H54 (cell line): ENCODE data around the gene HSPG2.

Experiments used
- DNase-seq: peaks from one replicate; pipeline ENCODE4 v3.0.0; 2011; ENCODE audit warnings: low spot score, mixed read lengths; ENCODE audit not compliant: insufficient read length
- FAIRE-seq: peaks from 3 replicates; lab custom pipeline; 2011; peaks lifted over from hg19 to GRCh38; lab: Jason Lieb, UNC
- POLR2A ChIP-seq: IDR thresholded peaks from 2 replicates; pipeline ENCODE4 v1.6.1; 2011; ENCODE audit warnings: low read depth, mild to moderate bottlenecking, low read length

The HSPG2 gene

DNA sequence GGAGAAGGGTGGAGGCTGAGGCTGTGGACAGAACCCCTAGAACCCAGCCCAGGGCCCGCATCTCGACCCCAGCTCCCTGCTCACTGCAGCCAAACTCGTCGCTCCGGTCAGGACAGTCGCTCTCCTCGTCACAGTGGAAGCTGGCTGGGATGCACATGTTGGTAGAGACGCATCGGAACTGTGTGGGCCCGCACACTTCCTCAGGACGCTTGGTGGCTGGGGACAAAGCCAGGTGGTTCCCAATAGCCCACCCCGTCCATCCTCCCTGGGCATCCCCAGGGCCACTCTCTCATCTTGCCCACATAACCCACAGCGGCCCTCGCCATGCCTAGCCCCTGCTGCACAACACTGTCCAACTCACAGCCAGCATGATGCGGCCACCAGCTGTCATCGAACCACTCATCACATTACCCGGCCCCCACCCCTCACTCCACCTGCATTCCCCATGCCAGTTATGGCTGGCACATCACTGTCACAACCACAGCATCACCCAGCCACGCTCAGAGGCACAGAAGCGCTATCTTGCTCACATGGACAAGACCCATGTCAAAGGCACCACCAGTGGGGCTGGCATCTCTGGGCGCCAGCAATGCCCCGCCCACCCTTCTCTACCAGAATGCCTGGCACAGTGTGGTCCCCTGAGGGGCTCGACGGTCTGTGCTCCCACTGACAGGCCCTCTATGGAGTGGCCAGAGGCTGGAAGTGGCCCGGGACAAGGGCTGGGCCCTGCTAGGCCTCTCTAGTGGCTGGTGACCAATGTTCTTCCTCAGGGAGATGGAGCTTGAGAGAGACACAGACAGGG lies 51.7 kb downstream of the HSPG2 start:
- DNase-seq (no peak), FAIRE-seq (no peak)
- no peak for TF ChIP-seq POLR2A

DNA sequence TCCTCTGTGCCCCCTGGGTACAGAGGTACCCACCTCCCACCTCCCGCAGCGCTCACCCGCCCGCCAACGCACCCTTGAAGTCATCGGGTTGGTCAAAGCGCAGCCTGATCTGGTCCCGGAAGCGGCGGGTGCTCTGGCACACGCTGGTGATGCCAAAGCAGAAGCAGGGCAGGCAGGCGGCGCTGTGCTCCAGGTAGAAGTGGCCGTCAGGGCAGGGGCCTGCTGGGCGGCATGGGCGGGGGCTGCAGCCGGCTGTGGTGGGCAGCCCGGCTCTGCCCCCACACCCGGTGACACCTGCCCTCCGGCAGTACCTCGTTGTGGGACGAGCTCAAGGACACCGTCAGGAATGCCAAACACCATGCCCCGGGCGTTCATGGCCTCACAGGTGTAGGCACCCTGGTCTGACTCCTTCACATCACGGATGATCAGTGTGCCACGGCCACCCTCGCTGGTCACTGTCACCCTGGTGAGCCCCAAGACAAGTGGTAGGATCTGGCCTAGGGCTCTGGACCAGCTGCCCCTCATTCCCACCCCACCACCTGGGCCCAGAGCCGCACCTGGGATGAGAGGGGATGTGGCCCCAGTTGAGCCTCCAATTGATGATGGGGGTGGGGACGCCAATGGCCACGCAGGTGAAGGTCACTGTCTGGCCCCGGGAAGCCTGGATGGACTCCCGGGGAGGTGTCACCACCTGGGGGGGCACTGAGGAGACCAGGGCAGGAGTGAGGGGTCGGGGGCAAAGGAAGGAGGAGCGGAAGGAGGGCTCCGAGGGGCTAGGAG lies 52.5 kb downstream of the HSPG2 start:
- TF ChIP-seq POLR2A, result no peak
- FAIRE-seq, result no peak
- no peak for DNase-seq

DNA sequence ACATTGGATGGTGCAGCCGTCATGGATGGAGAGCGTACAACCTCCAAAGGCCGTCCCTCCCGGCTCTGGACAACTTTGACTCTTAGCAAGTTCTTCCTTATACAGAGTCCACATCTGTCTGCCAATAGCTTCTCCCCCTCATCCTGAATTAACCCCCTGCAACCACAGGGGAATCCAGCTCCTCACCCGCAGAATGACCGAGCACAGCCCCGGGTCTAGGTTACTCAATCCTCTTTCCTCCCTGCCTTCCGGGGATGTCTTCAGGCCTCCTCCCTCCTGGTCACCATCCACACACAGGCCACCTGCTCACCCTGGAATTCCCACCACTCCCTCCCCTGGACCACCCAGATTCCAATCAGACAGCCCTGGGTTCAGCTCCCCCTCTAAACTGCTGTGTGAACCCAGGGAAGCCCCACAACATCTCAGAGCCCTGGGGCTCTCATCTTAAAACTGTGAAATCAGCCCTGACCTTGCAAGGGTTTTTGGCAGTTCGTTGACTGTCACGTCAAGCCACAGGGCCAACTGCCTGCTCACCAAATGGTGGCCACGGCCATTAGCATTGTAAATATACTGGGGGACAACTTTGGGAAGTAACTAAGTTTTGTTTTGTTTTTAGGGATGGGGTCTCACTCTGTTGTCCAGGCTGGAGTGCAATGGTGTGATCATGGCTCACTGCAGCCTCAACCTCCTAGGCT lies 54.2 kb downstream of the HSPG2 start:
- no peak for FAIRE-seq
- no peak for TF ChIP-seq POLR2A

DNA sequence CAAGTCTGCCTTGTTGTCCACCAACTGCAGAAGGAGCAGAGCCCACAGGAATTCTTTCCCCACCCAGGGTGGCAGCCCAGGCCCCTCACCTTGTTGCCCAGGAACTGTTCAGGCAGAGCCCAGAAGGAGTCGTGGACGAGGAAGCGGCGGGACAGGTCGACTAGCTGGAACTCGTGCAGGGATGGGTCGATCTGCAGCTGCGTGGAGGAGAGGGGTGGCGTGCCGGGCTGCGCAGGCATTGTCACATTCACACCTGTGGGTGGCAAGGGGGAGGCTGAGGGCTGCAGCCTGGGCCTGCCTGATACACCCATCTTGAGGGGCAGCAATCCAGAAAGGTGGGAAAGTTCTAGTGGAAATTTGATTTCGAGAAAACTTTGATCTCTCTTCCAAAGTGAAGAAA lies 55.9 kb downstream of the HSPG2 start:
- FAIRE-seq (no peak), DNase-seq (no peak)
- TF ChIP-seq POLR2A, result no peak

More for the DNA sequence above, 54.2 kb downstream of the HSPG2 start:
- no peak for DNase-seq

DNA sequence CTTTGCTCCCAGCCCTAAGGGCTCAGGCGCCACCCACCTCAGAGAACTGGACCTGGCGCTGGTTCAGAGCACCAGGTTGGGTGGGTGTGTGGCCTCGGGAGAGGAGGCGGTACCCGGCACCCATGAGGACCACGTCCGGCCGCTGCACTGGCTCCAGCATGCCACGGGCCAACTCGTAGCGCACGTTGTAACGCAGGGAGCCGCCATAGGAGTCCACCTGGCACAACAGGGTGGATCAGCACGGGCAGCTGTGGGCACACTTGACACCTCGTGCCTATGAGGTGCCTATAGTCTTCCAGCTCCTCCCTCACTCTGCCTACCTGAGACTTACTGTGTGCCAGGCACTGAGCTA lies 56.5 kb downstream of the HSPG2 start:
- TF ChIP-seq POLR2A, result no peak
- DNase-seq (no peak), FAIRE-seq (no peak)

DNA sequence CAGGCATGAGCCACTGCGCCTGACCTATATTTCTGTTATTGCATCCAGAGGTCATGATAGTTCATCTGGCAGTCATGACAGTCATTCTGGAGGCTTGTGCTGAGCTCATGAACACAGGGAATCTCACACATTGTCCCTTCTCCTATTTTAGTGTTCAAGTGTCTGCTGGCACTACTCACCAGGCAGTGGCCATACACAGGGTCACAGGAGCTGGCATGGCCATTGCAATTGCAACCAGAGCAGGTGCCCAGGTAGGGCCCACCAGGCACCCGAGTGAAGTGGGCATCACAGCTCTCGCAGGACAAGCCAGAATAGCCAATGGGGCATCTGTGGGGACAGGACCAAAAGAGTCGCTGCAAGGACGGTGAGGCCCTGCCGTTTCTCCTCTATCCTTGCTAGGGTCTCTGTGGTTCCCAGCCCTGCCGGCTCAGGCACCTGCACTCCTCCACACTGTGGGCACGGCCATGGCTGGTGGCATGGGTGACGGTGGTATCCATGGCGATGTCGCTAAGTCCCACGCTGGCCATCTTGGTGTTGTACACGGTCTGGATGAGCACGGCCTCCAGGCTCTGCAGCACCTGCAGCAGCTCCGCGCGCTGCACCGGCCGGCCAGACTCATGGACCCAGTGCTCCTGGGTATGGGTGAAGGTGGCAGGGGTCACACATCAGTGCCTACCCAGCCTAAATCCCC lies 57.0 kb downstream of the HSPG2 start:
- no peak for TF ChIP-seq POLR2A
- FAIRE-seq (no peak), DNase-seq (no peak)

DNA sequence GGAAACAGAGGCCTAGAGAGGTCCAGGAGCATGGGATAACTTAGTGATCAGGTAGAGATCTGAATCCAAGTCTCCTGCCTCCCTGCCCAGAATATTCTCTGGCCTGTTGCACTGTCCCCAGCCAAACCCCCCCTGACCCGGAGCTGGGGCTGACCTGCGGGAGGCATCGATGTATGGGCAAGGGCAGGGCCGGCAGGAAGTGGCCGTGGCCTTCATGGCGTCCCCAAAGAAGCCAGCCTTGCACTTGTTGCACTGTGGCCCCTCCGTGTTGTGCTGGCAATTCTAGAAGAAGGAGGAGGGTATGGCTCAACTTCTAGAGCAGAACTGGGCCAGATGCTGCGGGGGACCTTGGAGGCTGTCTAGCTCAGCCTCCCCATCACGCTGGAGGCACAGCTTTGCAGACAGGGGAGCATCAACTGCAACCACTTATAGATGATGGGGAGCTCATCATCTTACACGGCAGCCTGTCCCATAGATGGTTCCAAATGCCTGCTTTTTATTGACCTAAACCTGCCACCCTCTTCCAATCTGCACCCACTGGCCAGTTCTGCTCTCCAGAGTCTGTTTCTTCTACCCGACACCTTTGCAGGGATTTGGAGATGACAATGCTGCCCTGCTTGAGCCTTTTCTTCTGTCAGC lies 58.2 kb downstream of the HSPG2 start:
- no peak for TF ChIP-seq POLR2A
- FAIRE-seq (no peak), DNase-seq (no peak)

DNA sequence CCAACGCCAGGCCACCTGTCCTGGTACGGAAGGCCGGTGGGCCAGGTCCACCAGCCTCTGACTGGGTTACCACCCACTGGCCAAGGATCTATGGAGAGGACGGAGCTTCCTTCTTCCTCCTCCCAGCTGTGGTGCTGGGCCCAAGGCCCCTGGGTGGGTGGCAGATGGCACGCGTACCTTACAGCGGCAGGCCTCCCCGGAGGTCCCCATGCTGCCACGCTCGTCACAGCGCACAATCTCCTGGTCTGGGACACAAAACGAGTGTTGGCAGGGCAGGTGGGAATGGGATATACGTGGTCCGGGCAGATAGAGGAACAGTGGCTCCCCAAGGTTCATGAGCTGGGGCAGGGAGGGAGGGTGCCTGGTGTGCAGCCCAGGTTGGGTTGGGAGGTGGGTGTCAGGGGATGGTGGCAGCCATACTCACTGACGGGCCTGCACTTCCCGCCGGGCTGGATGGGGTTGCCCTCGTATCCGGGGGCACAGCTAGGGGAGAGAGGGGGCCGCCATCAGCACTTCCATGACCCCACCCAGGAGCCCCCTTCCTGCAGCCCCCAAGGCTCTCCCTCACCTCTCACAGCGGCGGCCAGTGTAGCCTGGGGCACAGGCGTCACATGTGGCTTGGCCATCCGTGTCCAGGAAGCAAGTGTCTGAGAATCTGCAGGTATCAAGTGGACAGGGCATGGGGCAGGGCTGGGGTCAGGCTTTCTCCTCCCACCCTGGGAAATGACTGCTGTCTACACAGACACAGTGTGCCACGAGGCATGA lies 58.9 kb downstream of the HSPG2 start:
- no peak for FAIRE-seq
- no peak for DNase-seq
- TF ChIP-seq POLR2A, result no peak

DNA sequence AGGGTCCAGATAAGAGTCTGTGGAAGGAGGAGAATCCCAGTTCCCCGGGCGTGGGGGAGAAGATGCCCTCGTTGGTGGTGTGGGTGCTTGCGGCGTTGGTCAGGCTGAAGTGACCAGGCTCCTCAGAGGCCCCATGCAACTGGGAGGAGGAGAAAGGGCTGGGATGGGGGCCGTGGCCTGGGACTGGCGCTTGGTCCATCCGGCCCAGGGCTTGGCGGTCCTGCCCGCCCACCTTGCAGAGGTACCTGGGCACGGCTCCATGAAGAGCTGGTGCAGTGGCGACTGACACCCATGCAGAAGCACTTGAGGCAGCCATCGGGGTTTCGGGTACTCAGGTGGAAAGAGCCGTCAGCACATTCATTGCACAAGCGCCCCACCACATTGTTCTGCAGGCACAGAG lies 60.8 kb downstream of the HSPG2 start:
- no peak for TF ChIP-seq POLR2A
- FAIRE-seq, result no peak
- DNase-seq, result no peak

DNA sequence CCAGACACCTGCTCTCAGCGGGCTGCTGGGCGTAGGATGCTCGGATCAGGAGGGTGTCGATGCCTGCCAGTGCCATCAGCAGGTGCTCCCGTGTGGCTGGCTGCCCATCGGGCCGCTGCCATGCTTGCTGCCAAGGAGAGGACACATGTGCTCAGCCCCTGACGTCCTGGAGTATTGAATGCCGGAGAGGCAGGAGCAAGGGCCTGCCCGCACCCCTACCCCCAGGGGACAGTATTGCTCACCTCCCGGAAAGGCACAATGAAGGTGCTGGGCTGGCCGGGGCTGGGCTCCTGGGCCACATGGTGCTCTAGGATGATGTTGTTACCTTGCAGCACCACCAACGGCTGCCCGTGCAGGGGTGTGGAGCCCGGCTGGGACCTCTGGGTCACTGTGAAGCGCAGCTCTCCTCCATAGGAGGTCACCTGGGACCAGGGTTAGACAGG lies 61.5 kb downstream of the HSPG2 start:
- no peak for FAIRE-seq
- TF ChIP-seq POLR2A, result no peak
- no peak for DNase-seq

DNA sequence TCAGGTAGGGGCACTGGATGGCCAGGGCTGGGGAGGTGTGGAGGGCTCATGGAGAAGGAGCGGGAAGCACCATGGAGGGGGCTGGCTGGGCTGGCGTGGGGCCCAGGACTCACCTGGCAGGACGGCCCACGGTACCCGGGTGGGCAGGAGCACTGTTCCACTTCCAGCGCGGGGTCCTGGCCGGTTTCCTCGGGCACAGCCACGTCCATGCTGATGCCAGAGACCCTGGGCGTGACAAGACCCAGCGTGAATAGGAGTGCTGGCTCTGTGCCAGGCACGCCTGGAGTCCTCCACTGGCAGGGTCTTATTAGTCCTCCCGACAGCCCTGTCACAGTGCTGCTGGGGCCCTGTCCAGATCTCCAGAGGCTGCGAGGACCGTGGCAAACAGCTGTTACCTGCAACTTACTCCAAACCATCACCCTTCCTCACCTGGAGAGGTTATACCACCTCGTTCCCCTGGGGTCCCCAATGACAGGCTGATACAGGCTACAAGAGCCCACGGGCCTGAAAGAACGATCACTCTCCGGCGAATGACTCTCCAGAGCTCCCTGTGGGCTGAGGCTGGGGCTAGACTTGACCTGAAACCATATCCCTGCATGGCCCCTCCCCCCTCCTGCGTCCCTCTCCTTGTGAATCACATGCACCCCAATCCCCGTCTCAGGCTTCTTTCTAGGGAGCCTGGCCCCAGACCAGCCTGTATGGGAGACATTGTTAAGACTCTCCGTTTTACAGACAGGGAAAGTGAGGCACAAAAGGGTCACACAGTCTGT lies 62.1 kb downstream of the HSPG2 start:
- DNase-seq (no peak), FAIRE-seq (no peak)
- TF ChIP-seq POLR2A, result no peak

DNA sequence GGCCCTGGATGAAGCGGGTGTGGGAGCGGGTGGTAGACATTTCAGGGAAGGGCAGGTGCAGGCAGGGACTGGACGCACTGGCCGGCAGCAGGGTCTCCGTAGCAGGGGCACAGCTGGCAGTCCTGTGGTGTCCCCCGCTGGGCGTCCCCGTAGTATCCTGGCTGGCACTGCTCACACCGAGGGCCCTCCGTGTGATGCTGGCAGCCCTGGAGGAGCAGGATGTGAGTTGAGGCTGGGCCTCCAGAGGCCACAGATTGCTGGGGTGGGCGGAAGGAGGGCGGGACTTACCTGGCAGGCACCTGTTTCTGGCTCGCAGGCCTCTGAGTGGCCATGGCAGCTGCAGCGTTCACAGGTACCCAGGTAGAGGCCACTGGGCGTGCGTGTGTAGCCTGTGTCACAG lies 62.8 kb downstream of the HSPG2 start:
- no peak for TF ChIP-seq POLR2A
- FAIRE-seq (no peak), DNase-seq (no peak)
